Measurements from ENCODE around the gene SPTBN1.

The SPTBN1 gene

GRCh38 chr2:54455563-54456361, at the start of gene SPTBN1:
SPTBN1 (plus strand) TSS chr2:54456327; CDS start chr2:54526419, 70,092 bp downstream.
- peak within 1 kb of the TSS; percentile 48 for H3K4me3 ChIP-seq (ENCODE audit: low read depth, low read length)
- TF ChIP-seq CTCF (IDR thresholded peaks at IDR 0.05; ENCODE audit: insufficient read depth, low read depth, low read length, missing control alignments): no peak
- DNase-seq (ENCODE audit: low read depth): no peak

- H3K4me3 ChIP-seq (ENCODE audit: low read depth, low read length): no peak overlapping the region
- no peak for TF ChIP-seq CTCF (IDR thresholded peaks at IDR 0.05; ENCODE audit: insufficient read depth, low read depth, low read length, missing control alignments)
- DNase-seq (ENCODE audit: low read depth): no peak
These were observed 48.4 kb upstream of the SPTBN1 start for GRCh38 chr2:54407693-54408092.

GRCh38 chr2:54408288-54408687, 47.8 kb upstream of the SPTBN1 start:
- no peak for TF ChIP-seq CTCF (IDR thresholded peaks at IDR 0.05; ENCODE audit: insufficient read depth, low read depth, low read length, missing control alignments)
- no peak overlapping the region for H3K4me3 ChIP-seq (ENCODE audit: low read depth, low read length)
- no peak for DNase-seq (ENCODE audit: low read depth)

- TF ChIP-seq CTCF (IDR thresholded peaks at IDR 0.05; ENCODE audit: insufficient read depth, low read depth, low read length, missing control alignments): no peak
These were observed 46.4 kb upstream of the SPTBN1 start for GRCh38 chr2:54409752-54410151.

GRCh38 chr2:54411801-54412354, 44.2 kb upstream of the SPTBN1 start:
- no peak for TF ChIP-seq CTCF (IDR thresholded peaks at IDR 0.05; ENCODE audit: insufficient read depth, low read depth, low read length, missing control alignments)
- no peak overlapping the region for H3K4me3 ChIP-seq (ENCODE audit: low read depth, low read length)
- no peak for DNase-seq (ENCODE audit: low read depth)

More at GRCh38 chr2:54409752-54410151, 46.4 kb upstream of the SPTBN1 start:
- no peak overlapping the region for H3K4me3 ChIP-seq (ENCODE audit: low read depth, low read length)
- DNase-seq (ENCODE audit: low read depth): no peak

- no peak for DNase-seq (ENCODE audit: low read depth)
- no peak for TF ChIP-seq CTCF (IDR thresholded peaks at IDR 0.05; ENCODE audit: insufficient read depth, low read depth, low read length, missing control alignments)
- no peak overlapping the region for H3K4me3 ChIP-seq (ENCODE audit: low read depth, low read length)
These were observed 39.8 kb upstream of the SPTBN1 start for GRCh38 chr2:54416166-54416813.
